HFF-Myc (cell line): ENCODE data around the gene ANKDD1A.

Source experiments
- DNase-seq: peaks from one replicate; pipeline ENCODE4 v3.0.0-alpha.2; 2011; ENCODE audit warnings: low read depth; ENCODE audit errors: extremely low read depth
- H3K4me3 ChIP-seq: replicated peaks from 2 replicates; pipeline ENCODE4 v1.5.1; 2011; ENCODE audit warnings: low read depth, mild to moderate bottlenecking, control low read depth, low read length
- TF ChIP-seq, protein P1 (sequence below): IDR thresholded peaks from 2 replicates; pipeline ENCODE4 v1.5.1; 2012; ENCODE audit warnings: mild to moderate bottlenecking, low read depth, low read length, control low read depth; ENCODE audit errors: missing control alignments

ANKDD1A gene

DNA sequence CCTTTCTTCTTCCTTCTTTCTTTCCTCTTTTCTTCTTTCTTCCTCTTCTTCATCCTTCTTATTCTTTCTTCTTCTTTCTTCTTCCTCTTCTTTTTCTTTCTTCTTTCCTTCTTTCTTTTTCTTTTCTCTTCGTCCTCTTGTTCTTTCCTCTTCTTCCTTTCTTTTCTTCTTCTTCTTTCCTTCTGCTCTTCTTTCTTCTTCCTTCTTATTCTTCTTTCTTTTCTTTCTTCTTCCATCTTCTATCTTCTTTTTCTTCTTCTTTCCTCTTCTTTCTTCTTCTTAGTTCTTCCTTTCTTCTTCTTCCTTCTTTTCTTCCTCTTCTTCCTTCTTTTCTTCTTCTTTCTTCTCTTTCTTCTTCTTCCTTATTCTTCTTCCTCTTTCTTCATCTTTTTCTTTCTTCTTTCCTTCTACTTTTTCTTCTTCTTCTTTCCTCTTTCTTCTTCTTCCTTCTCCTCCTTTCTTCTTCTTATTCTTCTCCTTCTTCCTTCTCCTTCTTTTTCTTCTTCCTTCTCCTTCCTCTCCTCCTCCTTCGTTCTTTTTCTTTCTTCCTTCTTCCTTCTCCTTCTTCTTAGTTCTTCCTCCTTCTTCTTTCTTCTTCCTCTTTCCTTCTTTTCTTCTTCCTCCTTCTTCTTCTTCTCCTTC lies 40.2 kb downstream of the ANKDD1A start:
- TF ChIP-seq, protein P1, sequence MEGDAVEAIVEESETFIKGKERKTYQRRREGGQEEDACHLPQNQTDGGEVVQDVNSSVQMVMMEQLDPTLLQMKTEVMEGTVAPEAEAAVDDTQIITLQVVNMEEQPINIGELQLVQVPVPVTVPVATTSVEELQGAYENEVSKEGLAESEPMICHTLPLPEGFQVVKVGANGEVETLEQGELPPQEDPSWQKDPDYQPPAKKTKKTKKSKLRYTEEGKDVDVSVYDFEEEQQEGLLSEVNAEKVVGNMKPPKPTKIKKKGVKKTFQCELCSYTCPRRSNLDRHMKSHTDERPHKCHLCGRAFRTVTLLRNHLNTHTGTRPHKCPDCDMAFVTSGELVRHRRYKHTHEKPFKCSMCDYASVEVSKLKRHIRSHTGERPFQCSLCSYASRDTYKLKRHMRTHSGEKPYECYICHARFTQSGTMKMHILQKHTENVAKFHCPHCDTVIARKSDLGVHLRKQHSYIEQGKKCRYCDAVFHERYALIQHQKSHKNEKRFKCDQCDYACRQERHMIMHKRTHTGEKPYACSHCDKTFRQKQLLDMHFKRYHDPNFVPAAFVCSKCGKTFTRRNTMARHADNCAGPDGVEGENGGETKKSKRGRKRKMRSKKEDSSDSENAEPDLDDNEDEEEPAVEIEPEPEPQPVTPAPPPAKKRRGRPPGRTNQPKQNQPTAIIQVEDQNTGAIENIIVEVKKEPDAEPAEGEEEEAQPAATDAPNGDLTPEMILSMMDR = no peak
- no peak overlapping the region for H3K4me3 ChIP-seq
- no peak for DNase-seq

DNA sequence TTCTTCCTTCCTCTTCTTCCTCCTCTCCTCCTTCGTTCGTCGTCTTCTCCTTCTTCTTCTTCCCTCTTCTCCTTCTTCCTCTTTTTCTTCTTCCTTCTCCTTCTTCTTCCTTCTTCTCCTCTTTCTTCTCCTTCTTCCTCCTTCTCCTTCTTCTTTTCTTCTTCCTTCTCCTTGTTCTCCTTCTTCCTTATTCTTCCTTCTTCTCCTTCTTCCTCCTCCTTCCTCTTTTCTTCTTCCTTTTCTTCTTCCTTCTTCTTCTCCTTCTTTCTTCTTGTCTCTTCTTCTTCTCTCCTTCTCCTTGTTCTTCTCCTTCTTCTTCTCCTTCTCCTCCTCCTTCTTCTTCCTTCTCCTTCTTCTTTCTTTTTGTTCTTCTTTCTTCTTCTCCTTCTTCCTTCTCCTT lies 42.7 kb downstream of the ANKDD1A start:
- TF ChIP-seq, protein P1 = no peak
- DNase-seq = no peak
- no peak overlapping the region for H3K4me3 ChIP-seq

DNA sequence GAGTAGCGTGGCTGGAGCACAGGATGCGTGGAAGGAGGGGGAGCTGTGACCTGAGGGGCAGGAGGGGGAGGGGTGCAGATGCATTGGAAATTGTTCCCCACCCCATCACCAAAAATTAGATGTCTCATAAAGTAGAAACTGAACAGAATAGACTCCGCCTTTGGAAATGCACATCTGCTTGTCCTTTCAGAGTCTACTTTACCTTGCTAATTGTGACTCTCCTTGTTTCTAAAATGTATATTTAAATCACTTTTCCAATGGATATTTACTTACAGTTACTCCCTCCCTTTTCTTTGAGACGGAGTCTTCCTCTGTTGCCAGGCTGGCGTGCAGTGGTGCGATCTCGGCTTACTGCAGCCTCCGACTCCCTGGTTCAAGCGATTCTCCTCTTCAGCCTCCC lies 47.4 kb downstream of the ANKDD1A start:
- TF ChIP-seq, protein P1 = no peak
- no peak overlapping the region for H3K4me3 ChIP-seq
- no peak for DNase-seq

DNA sequence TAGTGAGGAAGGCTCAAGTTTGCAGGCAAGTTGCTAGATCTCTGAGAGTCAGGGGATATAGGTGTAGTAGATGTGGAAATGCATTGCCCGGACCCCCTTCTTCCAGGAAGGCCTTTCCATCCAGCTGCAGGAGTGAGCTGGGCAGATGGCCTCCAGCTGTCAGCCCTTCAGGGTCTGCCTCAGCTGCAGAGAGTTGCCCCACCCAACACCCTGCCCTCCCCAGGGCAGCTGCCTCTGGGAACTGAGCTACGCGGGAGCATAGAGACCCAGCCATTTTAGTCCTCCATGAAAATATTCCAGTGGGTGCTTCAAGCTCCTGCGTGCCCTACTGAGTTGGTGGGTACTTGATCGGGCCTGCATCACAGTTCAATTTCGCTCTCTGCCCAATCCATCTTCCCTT lies 48.5 kb downstream of the ANKDD1A start:
- H3K4me3 ChIP-seq = no peak overlapping the region
- TF ChIP-seq, protein P1 = no peak
- no peak for DNase-seq

DNA sequence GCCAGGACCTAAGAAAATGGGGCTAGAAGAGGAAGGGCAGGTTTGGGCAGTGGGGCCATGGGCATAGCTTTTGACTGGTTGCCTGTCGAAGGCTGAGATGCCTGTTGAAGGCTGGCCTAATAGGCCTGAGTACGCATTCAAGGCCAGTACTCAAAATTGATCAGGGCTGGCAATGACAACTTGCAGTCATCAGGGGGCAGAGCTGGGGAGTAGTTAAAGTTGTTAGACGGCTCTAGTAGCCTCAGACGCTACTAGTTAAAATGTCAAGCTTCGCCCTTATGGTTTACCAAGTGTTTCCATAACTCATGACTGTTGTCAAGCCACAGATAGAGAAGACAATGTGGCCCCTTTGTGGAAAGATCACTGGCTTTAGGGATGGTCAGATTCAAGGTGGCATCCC lies 49.3 kb downstream of the ANKDD1A start:
- no peak overlapping the region for H3K4me3 ChIP-seq
- no peak for DNase-seq
- TF ChIP-seq, protein P1 = no peak

DNA sequence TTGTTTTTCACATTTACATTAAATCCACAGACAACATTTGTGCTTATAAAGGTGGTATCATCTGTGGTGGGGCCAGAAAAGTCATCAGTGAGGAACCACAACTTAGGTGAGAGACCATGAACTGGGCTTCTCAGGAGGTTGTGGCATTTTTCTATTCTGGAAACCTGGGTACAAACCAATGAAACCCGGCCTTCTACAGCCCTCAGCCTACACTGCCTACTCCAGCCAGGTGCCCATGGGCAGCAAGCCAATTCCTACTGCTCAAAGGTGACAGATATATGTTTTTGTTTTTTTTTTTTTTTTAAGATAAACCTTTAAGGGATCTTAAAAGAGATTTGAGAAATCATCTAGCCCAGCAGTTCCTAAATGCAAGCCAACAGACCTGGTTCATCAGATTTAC lies 57.7 kb downstream of the ANKDD1A start:
- DNase-seq = no peak
- H3K4me3 ChIP-seq = no peak overlapping the region
- TF ChIP-seq, protein P1 = no peak

DNA sequence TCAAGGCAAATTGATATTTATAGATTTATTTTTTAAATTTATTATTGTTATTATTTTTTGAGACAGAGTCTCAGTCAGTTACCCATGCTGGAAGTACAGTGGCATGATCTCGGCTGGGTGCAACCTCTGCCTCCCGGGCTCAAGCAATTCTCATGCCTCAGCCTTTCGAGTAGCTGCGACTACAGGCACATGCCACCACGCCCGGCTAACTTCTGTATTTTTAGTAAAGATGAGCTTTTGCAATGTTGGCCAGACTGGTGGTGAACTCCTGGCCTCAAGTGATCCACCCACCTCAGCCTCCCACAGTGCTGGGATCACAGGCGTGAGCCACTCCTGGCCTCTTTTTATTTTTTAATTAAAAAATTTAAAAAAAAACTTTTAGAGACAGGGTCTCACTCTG lies 59.0 kb downstream of the ANKDD1A start:
- DNase-seq = no peak
- TF ChIP-seq, protein P1 = no peak
- no peak overlapping the region for H3K4me3 ChIP-seq
